Measurements from ENCODE around the gene UCK2.
"Not testable (repeated sequence)": the region's sequence is repeated elsewhere in the genome, so short reads cannot be mapped to it uniquely, and the experiment has no call there.

Gene UCK2

GRCh38 chr1:165827268-165828102, at the start of gene UCK2:
UCK2 (plus strand) TSS chr1:165827614; CDS start chr1:165827834, 220 bp downstream.
- DNase-seq, result peak; percentile 55

GRCh38 chr1:165778197-165778596, 49.2 kb upstream of the UCK2 start:
- not testable (repeated sequence) for DNase-seq

GRCh38 chr1:165783519-165783918, 43.9 kb upstream of the UCK2 start:
- DNase-seq, result not testable (repeated sequence)

GRCh38 chr1:165787741-165788140, 39.7 kb upstream of the UCK2 start:
- no peak for DNase-seq

GRCh38 chr1:165793951-165794350, 33.5 kb upstream of the UCK2 start:
- DNase-seq, result no peak

GRCh38 chr1:165795894-165796293, 31.5 kb upstream of the UCK2 start:
- DNase-seq, result no peak

GRCh38 chr1:165799387-165799786, 28.0 kb upstream of the UCK2 start:
- DNase-seq, result no peak

- DNase-seq, result not testable (repeated sequence)
Measured at GRCh38 chr1:165804513-165804912, 22.9 kb upstream of the UCK2 start.

- no peak for DNase-seq
Measured at GRCh38 chr1:165807613-165808012, 19.8 kb upstream of the UCK2 start.

GRCh38 chr1:165815725-165816124, 11.7 kb upstream of the UCK2 start:
- DNase-seq, result no peak

GRCh38 chr1:165816157-165816556, 11.3 kb upstream of the UCK2 start:
- DNase-seq, result no peak

- no peak for DNase-seq
Measured at GRCh38 chr1:165816826-165817497, 10.5 kb upstream of the UCK2 start.

- no peak for DNase-seq
Measured at GRCh38 chr1:165823552-165824268, 3.7 kb upstream of the UCK2 start.

- DNase-seq, result no peak
Measured at GRCh38 chr1:165824269-165824643, 3.2 kb upstream of the UCK2 start.

- DNase-seq, result no peak
Measured at GRCh38 chr1:165826565-165827267, 698 bp upstream of the UCK2 start.

- peak; percentile 43 for DNase-seq
Measured at GRCh38 chr1:165828103-165828668, 772 bp downstream of the UCK2 start.

- no peak for DNase-seq
Measured at GRCh38 chr1:165828669-165829329, 1.4 kb downstream of the UCK2 start.

- DNase-seq, result no peak
Measured at GRCh38 chr1:165829888-165830287, 2.5 kb downstream of the UCK2 start.

GRCh38 chr1:165831146-165831545, 3.7 kb downstream of the UCK2 start:
- no peak for DNase-seq

- no peak for DNase-seq
Measured at GRCh38 chr1:165832902-165833301, 5.5 kb downstream of the UCK2 start.

GRCh38 chr1:165833358-165833757, 5.9 kb downstream of the UCK2 start:
- DNase-seq, result no peak

GRCh38 chr1:165834229-165834628, 6.8 kb downstream of the UCK2 start:
- DNase-seq, result no peak

Data from CD4-positive, alpha-beta T cell treated with Interleukin-17A for 4 hours (primary cell).